HPDE6-E6E7 (cell line): ENCODE measurements around the gene PLCB3.
"Not testable (repeated sequence)": the region's sequence is repeated elsewhere in the genome, so short reads cannot be mapped to it uniquely, and the experiment has no call there.

Experiments
- DNase-seq: peaks from one replicate; pipeline ENCODE4 v3.0.0; 2011; ENCODE audit warnings: missing footprints; ENCODE audit errors: extremely low spot score

PLCB3 gene

GRCh38 chr11:64235437-64236161, 15.7 kb upstream of the PLCB3 start:
- no peak for DNase-seq

DNA sequence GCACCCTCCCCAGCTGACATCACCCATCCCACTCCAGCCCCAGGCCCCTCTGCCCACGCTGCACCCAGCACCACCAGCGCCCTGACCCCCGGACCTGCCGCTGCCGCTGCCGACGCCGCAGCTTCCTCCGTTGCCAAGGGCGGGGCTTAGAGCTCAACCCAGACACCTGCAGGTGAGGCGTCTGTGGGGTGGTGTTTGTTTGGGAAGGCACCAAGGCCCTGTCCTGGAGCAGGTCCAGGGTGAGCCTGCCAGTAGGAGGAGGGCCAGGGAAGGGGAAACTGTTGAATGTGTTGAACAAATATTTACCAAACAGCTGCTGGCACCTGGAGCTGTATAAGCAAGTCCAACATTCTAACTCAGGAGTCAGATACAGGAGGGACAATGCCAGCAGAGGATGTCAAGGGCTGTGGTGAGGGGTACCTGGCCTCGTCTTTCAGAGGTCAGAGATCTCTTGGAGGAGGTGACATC, 13.8 kb upstream of the PLCB3 start:
- DNase-seq = no peak

DNA sequence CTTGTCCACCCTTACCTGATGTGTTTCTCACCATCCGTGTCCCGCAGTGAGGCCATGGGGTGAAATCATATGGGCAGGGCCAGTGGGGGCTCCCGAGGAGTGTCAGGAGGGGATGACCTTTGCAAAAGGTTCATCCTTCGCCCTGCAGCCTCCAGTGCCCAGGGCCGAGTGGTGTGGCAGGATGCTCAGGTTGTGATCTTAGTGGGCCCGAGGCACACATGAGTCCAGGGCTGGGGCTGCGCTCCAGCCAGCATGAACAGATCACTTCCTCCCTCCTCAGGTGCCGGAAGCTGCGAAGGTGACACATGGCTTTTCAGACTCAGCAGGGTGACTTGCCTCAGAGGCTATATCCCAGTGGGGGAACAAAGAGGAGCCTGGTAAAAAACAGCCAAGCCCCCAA, 13.3 kb upstream of the PLCB3 start:
- DNase-seq = no peak

- DNase-seq = no peak
Observed at GRCh38 chr11:64238999-64239398, 12.3 kb upstream of the PLCB3 start.

DNA sequence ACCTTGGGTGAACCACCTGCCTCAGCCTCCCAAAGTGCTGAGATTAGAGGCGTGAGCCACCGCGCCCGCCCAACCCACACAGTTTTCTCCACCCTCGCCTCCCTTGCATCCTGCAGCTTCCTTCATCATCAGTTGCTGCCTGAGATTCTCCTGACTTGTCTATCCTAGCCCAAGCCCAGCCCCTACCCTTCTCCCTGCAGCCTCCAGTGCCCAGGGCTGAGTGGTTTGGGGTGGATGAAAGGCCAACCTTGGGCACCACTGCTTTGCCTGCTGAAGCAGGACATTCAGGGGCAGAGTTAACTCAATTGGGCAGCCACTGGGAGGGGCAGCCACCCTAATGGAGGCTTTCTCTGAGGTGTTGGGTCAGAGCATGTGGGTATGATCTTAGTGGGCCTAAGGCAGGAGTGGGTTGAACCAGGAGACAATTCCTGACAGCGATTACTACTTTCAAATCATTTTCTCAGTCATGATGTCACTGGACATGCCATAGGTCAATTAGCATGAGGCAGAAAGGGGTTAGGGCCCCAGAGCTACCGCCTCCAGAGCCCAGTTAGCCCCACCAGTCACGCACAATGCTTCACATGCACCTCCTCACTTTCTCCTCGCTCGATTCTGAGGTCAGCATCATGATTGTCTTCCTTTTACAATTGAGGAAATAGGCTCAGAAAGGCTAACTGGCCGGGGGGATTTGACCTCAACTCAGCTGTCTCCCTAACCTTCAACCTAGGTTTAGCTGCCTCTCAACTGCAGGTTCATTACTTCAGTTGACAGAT, 11.5 kb upstream of the PLCB3 start:
- DNase-seq = no peak

DNA sequence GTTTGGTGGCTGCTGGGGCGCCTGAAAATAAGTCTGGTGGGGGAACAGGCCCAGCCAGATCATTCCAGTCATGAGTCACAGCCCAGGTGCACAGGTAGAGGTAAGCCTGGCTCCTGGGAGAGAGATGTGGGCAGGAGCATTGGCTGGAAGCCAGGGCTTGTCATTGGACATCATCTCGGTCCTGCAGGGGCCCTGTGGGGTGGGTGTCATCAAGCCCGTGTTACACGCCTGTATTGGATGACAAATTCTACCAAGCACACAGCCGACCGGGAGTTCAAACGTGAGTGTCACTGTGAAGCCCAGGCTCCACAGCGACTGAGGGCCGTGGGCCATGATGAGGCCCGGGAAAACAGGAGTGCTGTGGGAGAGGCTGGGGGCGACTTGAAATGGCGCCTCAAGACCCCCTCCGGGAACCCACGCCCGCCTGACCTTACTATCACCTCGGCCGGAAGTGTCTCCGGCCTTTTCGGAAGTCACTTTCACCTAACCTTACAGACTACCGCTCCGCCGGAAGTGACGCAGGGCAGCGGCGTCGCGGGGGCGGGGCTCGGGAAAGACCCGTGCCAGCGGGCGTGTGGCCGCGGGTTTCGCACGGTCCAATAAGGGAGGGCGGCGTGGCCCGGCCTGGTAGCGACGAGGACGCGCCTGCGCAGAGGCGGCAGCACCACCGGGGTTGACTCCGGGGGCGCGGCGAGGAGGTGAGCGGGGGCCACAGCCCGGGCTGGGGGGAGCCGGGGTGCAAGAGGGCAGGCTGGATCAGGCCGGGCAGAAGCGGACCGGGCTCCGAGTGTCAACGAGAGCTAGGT, 10.7 kb upstream of the PLCB3 start, which contains the start of gene FKBP2:
Gene FKBP2, plus strand, starts transcription at position 661 of the 806 bp plus-strand sequence. CDS start 1,293 bp downstream, outside the sequence.
- DNase-seq = peak; percentile 97

DNA sequence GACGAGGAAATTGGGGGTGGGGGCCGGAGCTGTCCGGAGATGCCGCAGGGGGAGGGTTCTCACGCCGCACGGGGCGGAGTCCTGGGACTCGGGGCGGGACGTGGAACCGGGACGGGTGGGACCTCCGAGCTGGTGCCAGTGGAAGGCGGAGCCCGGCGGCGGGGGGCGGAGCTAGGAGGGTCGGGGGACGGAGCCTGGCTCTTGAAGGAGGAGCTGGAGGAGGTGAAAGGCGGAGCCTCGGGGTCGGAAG, 10.2 kb upstream of the PLCB3 start:
- peak; percentile 78 for DNase-seq

DNA sequence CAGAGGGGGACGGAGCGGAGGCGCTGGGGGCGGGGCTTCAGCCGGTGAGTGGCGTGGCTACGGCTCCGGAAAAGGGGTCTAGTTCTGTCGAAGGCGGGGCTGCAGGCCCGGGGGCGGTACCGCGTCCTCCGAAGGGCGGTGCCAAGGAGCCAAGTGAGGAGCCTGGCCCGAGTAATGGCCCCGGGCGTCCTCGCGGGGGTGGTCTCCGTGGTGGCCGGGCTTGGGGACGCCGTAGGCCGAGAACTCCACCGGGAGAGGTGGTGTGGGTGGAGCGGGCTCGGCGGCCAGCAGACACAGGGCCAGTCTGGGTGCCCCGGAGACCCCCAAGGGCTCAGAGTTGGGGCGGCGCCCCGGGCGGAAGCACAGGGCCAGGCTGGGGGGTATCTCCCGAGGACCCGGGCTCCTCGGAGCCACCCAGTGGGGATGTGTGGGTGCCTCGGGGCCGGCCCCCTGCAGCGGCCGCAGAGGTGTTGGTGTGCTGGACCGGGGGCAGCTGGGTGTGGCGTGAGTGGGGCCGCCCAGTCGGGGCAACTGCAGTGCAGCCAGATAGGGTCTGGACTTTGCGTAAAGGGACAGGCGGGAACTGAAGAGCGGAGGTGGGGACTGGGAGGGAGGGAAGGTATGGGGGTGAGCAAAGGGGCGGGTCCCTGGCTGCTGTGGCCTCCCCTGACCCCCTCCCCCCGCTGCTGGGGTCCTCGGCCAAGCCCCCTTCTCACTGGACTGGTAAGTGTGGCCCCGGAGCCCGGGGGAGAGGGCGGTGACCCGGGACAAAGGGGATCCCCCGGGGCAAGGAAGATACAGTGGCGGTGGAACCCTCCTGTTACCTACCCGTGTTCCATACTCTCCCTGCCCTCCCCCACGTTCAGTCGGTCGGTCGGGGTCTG, 9.6 kb upstream of the PLCB3 start:
- no peak for DNase-seq

DNA sequence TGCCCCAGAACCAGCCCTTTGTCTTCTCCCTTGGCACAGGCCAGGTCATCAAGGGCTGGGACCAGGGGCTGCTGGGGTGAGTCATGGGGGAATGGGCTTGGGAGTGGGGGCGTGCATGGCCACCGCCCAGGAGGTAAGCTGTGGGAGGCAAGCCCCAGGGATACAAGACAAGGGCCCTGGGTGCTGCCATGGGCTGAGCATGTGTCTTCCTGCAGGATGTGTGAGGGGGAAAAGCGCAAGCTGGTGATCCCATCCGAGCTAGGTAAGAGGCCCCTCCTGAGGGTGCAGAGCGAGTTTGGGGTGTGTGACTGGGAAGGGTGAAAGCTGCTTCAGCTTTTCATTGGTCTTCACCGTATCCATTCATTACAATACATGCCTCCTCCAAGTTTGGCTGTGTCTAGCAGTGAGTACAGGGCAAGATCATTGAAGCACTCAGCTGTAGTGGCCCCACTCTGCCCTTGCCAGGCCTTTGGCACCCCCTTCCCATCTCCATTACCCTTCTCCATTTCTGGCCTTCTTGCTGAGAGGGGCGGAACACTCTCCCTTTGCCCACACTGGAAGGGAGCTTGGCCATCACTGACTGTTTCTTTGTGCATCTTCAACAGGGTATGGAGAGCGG, 8.0 kb upstream of the PLCB3 start:
- DNase-seq = no peak

DNA sequence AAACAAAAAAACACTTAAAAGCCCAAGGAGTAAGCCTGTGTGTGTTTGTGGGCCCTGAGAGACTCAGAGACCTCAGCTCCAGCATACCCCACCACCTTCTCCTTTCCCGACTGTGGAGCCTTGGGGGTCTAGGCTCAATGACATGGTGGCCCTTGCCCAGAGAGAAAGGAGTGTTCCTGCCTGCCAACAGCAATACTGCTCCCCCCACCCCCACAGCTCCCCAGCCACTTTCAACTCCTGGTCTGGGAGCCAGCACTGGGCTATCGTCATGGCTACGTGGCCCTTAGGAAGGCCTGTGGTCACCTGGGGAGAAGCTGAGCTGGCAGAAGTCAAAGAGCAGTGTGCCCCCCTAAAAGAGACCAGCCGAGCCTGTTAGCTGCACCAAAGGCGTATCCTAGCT, 7.2 kb upstream of the PLCB3 start:
- DNase-seq = no peak

DNA sequence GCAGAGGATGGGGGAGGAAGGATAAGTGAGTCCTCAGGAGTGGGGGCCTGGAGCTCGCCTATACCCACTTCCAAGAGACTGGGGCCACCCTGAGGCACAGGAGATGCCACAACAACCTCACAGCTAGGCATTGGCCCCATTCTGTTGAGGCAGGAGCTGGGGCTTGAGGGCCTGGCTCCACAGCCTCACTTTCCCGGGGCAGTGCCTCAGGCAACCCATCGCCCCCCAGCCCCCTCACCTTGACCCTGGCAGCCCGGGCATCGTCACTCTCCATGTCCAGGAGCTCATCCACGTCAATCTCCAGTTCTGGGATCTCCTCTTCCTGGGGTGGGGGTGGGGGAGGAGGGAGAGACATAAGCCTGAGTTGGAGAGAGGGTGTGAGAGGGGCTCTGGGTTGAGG, 6.4 kb upstream of the PLCB3 start:
- no peak for DNase-seq

- DNase-seq = no peak
Observed at GRCh38 chr11:64245401-64245796, 5.9 kb upstream of the PLCB3 start.

- DNase-seq = peak; percentile 86
Observed at GRCh38 chr11:64245797-64246620, 5.3 kb upstream of the PLCB3 start.

DNA sequence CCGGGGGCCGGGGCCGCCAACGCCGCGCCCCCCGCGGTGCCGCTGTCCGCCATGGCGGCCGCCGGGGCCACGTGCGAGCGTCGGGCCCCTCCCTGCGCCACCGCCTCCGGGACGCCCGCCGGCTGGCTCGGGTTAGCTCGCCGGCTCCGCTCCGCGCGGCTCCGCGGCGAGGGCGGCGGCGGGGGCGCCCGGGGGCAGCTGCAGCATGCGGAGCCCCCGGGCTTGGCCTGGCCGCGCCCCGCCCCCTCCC, 4.8 kb upstream of the PLCB3 start:
- DNase-seq = not testable (repeated sequence)

DNA sequence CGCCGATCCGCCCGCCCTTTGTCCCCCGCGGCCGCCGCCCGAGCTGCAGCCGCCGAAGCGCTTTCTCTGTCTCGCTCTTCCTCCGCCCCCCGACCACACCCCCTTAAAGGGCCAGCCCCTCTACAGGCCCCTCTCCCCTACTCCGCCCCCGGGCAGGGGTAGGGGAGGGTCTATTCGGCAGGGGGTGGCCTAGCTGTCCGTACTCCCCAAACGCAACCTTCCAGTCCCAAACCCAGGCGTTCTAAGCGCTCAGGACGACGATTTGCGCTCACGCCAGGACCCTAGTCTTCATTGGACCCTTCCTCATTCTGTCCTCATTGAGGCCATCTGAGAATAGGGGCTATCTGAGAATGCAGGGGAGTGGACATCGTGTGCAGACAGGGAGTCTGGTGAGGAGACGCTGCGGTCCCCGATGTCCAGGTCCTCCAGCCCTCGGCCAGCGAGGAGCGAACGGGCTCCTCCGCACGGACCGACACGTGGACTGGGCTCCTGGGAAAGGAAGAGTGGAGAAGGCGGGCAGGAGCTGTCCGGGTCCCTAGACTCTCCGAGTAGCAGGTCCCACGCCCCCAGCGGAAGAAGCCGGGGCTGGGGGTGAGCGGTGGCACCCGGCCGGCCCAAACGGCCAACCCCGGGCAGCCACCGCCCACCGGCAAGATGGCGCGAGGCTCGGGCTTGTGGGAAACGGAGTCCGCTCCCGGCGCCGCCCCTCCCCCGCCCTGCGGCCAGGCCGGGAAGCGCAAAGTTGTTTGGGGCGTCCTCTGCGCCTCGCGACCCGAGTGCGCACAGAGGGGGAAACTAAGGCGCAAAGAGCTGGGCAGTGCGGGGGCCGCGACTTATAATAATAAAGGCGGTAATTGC, 4.2 kb upstream of the PLCB3 start, which contains the start of gene PPP1R14B:
Gene PPP1R14B, minus strand, starts transcription at position 73 of the 858 bp plus-strand sequence. CDS start 270 bp downstream, outside the sequence.
- no peak for DNase-seq

- DNase-seq = no peak
Observed at GRCh38 chr11:64247729-64248531, 3.4 kb upstream of the PLCB3 start.

- no peak for DNase-seq
Observed at GRCh38 chr11:64248578-64248977, 2.8 kb upstream of the PLCB3 start.

DNA sequence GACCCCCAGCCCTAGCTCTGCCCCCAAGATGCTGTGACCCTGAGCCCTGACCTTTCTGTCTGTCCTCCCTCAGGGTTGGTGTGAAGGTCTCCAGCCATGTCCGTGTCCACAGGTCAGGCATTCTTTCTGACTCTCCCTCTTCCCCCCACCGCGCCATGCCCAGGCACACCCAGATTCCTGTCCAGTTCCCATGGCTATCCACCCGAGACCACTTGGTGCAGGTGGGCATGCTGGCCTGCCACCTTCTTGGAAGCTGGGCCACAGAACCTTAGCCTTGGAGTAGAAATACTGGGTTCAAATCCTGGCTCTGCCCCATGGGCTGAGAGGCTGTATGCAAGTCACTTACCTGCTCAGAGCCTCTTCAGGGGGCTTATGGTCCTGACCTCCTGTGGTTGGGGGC, 2.3 kb upstream of the PLCB3 start:
- DNase-seq = no peak
